ENCODE data around the gene BIRC5.

BIRC5 gene

DNA sequence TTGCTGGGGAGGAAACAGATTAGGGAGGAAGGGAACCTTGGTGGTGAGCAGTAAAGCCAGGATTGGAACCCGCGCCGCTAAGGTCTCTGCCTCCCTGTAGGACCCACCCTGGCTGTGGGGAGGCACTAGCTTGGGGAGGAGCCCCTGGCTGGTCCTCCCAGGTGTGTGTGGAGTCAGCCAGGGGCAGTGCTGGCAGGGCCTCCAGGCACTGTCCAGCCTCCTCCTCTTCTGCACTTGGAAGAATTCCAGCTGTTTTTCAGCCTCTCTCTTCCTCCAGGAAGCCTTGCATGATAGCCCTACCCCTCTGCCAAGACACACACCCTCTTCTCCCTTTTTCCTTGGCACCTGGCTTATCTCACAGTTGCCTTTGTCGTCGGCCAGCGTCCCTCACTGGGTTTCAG lies 52.2 kb downstream of the BIRC5 start:
- no peak overlapping the region for H3K4me3 ChIP-seq (ENCODE audit: low read depth, low read length)
- no peak for TF ChIP-seq CTCF (IDR thresholded peaks at IDR 0.05; ENCODE audit: borderline replicate concordance, insufficient read depth, low read depth, low read length)

- no peak overlapping the region for H3K4me3 ChIP-seq (ENCODE audit: low read depth, low read length)
- TF ChIP-seq CTCF (IDR thresholded peaks at IDR 0.05; ENCODE audit: borderline replicate concordance, insufficient read depth, low read depth, low read length): no peak
Observed at GRCh38 chr17:78266771-78267170, 52.7 kb downstream of the BIRC5 start.

DNA sequence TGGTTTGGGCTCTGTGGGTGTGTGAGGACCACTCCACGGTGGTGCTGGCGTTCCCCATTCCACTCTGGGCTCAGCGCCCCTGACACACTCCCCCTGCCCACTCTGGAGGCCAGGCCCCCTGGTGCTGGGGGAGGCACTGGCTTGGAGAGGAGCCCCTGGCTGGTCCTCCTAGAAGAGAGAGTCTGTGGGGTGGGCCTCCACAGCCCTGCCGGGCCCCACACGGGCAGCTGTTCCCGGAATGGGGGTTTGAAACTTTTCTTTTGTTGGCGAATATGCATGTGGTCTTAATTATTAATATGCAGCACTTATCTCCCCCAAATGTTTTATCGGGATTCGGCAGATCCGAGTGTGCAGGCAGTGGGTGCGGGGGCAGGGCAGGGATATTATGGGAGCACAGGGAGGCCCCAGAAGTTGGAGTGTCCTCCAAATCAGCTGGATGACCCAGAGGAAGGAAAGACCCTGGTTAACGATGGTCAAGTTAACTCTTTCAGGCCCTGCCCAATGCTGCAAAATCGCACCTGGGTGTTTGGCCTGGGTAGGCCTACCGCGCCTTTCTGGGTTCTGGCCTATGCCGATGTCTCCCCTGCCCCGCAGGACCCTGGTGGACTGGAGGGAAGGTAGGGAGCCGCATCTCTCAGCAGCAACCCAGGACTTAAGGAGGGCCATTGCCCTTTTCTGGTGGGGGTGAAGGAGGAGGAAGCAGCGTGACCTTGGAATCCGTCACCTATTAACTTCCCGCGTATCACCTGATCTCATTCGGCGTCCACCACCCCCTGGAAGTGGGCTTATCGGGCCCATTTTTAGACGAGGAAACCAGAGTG lies 53.4 kb downstream of the BIRC5 start:
- no peak for TF ChIP-seq CTCF (IDR thresholded peaks at IDR 0.05; ENCODE audit: borderline replicate concordance, insufficient read depth, low read depth, low read length)
- H3K4me3 ChIP-seq (ENCODE audit: low read depth, low read length): no peak overlapping the region

- no peak for TF ChIP-seq CTCF (IDR thresholded peaks at IDR 0.05; ENCODE audit: borderline replicate concordance, insufficient read depth, low read depth, low read length)
- no peak overlapping the region for H3K4me3 ChIP-seq (ENCODE audit: low read depth, low read length)
Observed at GRCh38 chr17:78268191-78268874, 54.3 kb downstream of the BIRC5 start.

DNA sequence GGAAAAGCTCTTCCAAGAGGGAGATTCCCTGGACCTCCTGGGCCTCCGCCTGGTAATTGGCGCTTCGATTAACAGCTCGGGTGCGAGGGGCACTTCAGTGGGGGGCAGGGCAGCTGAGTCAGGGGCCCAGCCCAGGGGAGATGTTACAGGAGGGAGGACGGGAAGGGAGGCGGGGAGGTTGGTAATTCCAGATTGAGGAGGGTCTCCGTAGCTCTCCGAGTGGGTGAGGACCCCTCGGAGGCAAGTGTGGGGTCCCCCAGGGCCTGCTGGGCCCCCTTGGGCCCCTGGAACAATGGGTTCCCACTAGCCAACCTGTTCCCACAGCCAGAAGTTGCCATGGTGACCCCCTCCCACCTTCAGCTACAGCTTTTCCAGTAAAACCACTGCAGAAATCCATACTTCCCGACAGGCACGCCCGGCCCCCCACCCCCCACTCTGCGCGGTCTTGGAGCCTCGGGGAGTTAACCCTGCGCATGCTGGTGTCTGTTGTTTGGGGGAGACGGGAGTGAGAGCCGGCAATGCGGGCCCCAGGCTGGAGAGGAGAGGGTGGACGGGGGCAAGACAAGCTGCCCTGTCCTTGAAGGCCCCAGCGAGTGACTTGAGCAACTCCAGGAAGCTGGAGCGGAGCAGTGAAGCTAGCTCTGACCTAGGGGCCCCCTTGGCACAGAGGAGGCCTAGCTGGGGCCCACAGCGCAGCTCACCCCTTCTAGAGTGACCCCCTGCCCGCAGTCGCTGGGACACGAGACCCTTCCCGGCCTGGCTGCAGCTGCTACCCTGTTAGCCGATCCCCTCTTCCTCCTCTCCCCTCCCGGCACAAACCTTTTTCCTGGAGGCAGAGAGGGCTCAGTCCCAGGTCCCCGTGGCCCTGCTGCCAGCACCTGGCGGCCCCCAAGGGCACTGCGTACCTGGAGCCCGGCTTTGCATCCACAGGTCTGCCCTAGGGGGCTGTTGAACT lies 55.2 kb downstream of the BIRC5 start:
- H3K4me3 ChIP-seq (ENCODE audit: low read depth, low read length): no peak overlapping the region
- no peak for TF ChIP-seq CTCF (IDR thresholded peaks at IDR 0.05; ENCODE audit: borderline replicate concordance, insufficient read depth, low read depth, low read length)

DNA sequence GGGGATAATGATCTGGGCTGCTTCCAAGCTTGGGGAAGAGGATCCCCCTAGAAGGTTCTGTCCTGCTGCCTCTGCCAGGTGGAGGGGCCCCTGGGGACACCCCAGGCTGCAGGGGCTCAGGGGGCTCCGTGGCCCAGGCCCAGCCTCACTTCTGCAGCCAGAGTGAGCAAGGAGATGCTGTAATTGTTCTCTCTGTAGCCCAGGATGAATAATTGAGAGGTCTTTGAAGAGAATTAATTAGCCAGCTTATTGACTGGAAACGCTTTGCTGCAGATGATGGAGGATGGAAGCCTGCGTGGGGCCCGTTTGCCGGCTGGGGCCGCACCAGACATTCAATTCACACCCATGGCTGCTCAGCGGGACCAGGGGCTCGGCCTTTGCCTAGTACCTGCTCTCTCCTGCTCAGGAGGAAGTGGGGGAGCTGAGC lies 55.9 kb downstream of the BIRC5 start:
- no peak overlapping the region for H3K4me3 ChIP-seq (ENCODE audit: low read depth, low read length)

More for the DNA sequence above, 55.9 kb downstream of the BIRC5 start:
- TF ChIP-seq CTCF (IDR thresholded peaks at IDR 0.05; ENCODE audit: borderline replicate concordance, insufficient read depth, low read depth, low read length): no peak
